Stimulated activated CD8-positive, alpha-beta memory T cell treated with anti-CD3 and anti-CD28 coated beads, Interleukin-7, amount 100 ng/mL, for 1 hour (primary cell): Measurements from ENCODE around the gene FAM120C.

Experiments
- DNase-seq, 2 donors: peaks; one replicate each; pipeline ENCODE4 v3.0.0-alpha.2; 2020; ENCODE audit warnings: low read depth in 2 of 2

FAM120C gene

GRCh38 chrX:54182864-54183613, at the start of gene FAM120C:
Gene FAM120C (minus strand): TSS chrX:54183254. CDS start chrX:54183198, 56 bp downstream.
- peak; percentile 18 to 30 for DNase-seq

DNA sequence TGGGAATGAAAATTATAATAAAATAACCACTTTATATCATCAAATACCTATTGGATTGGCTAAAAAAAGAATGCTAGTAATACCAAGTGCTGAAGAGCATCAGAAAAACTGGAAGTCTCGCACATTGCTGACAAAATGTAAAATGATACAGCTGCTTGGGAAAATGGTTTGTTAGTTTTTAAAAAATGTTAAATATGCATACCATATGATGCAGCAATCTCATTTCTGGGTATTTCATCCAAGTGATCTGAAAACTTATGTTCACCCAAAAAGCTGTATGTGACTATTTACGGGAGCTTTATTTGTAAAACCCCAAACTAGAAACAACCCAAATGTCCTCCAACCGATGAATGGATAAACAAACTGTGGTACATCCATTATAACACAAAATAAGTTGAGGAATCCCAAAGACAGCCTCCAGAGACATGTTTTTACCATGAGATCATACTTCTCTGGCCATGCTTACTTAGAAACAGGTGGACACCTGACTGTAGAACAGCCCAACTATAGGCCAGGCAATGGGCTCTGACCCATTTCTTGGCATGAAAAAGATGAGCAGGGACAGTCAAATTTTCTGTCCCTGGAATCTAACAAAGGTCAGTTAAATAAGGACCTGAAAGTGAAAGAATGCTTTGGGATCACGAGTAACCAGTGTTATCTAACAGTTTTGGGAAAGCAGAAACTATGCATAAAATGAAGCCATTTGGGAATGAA, 47.5 kb upstream of the FAM120C start:
- no peak for DNase-seq

- no peak for DNase-seq
Measured at GRCh38 chrX:54223581-54223980, 40.5 kb upstream of the FAM120C start.

GRCh38 chrX:54213603-54214002, 30.5 kb upstream of the FAM120C start:
- DNase-seq = no peak

- DNase-seq = no peak
Measured at GRCh38 chrX:54208531-54208930, 25.5 kb upstream of the FAM120C start.

DNA sequence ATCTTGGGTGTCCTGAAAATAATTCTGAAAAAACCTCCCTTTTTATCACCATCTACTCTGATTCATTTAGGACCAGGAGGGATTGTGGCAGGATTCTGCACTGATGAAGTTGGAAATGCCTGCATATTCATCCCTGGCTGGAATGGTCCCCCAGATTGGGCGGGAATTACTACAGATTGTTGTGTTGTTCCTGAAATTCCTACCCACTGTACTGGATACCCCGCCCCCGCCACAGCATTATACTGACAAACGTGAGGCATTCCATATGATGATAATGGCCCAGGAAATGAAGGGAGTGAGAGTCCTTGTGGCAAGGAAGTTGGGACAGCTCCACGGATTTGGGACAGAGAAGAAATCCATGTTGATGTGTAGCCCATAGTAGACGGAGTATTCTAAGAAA, 15.2 kb upstream of the FAM120C start:
- DNase-seq = no peak

- DNase-seq = no peak
Measured at GRCh38 chrX:54194982-54195588, 12.0 kb upstream of the FAM120C start.

DNA sequence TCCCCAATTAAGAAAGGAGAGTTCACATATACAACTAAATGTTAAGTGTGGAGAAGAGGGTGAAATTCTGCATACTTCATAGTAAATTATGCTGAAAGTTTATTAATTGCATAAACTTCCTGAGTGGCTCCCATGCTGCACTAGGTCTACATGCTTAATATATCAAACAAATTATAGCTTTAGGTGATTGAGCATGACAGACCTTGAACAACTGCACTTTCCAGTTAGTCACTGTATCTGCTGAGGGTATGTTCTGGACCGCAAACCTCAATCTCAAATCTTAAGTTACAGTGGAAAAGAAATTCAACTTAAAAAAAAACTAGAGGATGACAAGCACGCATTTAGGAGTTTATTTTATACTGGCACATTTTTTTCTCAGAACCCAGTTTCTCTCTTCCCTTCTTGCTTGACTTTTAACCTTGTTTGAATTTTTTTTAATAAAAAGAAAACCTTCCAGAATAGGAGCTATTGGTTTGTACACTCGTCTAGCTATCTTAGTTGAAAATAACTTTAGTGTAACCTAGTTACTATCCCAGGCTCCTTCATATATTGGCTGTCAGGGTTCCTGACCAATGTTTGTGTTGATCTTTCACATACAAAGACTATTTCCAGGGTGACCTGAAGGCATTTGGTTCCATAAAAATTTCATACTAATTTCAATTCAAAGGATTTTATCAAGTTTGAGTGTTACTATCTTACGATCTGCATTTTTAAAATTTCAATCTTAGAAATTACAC, 10.2 kb upstream of the FAM120C start:
- DNase-seq = no peak

DNA sequence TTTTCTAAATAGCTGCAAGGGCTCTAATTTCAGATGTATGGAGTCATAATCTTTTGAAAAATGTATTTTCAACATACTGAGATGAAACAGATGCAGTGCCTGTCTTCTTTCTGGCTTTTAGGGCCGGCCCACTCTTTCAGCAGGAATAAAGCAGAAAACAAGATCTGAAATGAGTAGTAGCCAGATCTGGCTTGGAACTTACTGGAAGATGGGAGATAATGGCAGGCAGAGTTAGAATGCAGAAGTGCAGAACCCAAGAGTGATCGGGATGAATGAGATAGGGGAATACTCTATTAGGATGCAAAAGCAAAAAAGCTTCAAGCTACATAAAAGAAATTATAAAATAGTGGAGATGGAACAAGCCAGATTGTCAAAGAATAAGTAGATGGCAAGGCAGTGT, 1.4 kb upstream of the FAM120C start:
- DNase-seq = no peak

- peak; percentile 14 to 25 for DNase-seq
Measured at GRCh38 chrX:54182194-54182863, 725 bp downstream of the FAM120C start.

DNA sequence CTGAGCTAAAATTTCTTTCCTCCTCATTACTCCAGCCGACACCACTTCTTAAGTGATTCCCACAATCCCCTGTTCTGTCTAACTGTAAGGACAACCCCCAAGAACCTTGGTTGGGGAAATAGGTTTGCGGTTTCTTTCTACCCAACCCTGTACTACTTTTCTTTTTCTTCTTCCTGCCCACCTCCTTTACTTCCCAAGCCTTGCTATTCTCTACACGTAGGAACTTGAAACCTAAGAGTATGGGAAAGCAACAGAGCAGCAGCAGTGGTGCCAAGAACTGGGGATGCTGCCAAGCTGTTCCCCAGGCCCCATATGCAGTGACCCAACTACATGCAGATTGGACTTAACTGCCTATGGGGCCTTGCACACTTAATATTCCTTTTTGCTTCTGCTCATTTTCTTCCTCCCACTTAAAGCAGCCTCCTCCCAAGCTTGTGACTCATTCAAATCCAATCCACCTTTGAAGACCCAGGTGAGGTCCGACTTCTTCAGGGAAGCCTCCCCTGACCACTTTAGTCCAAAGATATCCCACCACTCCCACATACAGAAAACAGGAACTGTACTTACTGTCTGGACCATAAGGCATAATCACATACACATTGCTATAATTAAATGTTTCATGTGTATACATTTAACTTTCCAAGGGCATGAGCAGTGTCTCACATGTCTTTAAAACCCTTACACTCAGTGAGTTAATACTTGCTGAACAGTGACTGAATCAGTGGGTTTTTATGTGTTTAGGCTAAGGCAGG, 1.7 kb downstream of the FAM120C start:
- no peak for DNase-seq

- no peak for DNase-seq
Measured at GRCh38 chrX:54180403-54180802, 2.7 kb downstream of the FAM120C start.

DNA sequence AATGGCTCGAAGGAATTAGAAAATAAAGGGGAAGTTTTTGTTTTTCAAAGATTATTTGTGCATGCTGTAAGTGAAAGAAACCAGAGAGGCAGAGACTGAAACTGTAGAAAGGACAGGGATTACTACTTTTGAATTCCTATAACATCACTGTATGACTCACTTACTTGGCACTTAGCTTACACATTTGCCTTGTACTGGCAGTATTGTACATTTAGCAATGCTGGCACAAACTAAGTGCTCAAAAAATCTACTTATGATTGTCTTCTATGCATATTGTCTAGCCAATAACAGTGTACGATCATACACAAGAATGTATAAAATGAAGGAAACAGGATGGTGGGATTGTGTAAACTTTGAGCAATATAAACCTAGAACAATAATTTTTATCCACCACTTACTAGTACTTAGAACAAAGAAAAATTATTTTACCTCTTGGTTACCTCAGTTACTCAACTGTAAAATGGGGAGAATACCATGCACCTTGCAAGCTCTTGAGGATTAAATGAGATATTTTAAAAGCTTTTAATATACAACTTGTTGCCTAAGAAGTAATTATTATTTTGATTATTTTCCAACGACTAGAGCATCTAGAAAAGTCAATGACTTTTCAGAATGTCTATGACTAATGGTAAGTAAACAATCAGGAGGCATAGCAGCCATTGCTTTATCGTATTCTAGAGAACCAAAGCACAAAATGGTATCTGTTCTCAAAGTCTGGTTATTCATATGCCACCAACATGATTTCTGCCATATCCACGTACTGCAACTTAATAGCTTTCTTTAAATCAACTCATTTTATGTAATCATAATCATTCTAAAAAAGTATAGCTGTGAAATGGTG, 4.7 kb downstream of the FAM120C start:
- DNase-seq = no peak

- no peak for DNase-seq
Measured at GRCh38 chrX:54177306-54177705, 5.7 kb downstream of the FAM120C start.

DNA sequence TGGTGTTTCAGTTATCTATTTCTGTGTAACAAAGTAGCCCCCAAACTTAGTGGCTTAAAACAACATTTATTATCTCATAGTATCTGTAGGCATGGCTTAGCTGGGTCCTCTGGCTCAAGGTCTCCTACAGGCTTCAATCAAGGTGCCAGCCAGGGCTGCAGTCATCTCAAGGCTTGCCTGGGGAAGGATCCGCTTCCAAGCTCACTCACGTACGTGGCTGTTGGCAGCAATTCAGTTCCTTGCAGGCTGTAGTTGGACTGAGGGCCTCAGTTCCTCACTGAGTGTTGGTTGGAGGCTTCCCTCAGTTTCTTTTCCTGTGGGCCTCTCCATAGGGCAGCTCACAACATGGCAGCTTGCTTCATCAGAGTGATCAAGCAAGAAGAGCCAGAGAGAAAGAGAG, 9.3 kb downstream of the FAM120C start:
- DNase-seq = no peak

DNA sequence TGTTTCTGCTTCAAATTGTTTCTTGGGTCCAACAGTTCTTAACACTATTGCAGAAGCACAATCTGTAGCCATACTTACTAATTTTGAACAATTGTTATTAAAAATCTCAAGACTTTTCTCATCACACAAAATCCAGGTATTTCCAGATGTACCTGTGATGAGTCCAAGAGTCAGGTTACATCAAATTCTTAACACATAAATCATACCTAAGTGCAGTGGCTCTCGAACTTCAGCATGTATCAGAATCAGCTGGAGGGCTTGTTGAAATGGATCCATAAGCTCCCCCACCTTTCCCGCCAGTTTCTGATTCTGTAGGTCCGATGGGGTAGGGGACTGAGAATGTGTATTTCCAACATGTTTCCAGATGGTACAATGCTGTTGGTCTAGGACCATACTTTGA, 10.6 kb downstream of the FAM120C start:
- no peak for DNase-seq

DNA sequence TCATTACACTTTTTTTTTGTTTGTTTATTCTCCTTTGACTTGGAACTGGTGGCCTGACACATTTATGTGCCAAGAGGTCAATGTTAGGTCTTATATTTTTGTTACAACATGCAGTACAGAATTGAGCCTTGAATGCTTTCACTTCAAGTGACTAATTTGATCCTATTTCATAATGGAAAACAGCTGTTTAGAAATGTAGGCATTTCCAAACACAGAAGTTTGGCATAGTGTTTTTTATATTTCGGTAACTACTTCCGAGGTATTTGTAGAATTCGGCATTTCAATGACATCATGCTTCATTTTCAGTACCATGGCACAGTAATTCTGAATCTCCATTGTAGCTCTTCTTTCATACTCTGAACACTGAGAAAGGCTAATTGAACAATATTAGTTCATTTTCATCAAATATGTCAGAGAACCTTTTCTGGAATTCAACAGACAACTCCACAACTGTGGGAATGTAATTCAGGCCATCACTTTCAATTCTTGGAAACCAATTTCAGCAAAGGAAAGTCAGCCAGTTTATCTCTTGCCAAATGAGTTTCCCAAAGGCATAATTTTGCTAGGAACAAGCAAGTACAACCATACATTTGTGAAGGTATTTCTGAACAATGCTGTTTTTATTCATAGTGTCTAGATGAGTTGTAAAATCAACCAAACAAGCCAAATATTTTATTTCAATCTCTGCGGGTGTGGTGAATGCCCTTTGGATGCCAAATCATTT, 11.4 kb downstream of the FAM120C start:
- DNase-seq = no peak

DNA sequence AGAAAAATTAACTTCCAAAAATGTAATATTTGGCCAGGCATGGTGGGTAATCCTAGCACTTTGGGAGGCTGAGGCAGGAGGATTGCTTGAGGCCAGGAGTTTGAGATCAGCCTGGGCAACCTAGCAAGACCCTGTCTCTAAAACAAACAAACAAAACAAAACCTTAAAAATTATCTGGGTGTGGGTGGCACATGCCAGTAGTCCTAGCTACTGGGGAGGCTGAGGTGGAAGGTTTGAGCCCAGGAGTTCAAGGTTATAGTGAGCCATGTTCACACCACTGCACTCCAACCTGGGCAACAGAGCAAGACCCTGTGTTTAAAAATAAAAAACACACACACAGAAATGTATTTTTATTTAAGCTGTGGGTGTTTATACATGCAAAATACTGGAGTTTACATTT, 12.0 kb downstream of the FAM120C start:
- DNase-seq = no peak

GRCh38 chrX:54166915-54167314, 16.1 kb downstream of the FAM120C start:
- DNase-seq = no peak
